ENCODE data around the gene ASB13. TPM values are rescaled to one million over a fixed set of nuclear protein-coding genes. Genes with fewer than 3 reads are reported as not detected.

Gene ASB13
- total RNA-seq, 1 experiment from 2014 or later = 25.9 TPM

DNA sequence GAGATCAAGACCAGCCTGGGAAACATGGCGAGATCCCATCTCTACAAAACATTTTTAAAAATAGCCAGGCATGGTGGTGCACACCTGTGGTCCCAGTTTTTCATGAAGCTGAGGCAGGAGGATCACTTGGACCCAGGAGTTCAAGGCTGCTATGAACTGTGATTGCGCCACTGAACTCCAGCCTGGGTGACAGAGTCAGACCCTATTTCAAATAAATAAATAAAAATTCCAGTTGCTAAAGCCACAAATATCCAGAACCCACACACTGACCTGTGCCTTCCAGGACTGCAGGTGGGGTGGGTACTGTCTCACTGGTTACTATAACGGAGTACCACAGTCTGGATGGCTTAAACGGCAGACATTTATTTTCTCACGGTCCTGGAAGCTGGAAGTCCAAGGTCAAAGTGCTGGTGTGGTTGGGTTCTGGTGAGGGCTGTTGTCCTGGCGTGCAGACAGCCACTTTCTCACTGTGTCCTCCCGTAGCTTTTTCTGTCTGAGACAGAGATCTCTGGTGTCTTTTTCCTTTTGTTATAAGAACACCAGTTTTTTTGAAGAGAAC is 38.8 kb downstream of the ASB13 start:
- no TSS peak for BruUV-seq (replicated peaks)
- DNase-seq (ENCODE audit: low read depth, low spot score) = no peak
- CTCF ChIA-PET = no interaction called here

More for the DNA sequence above, 38.8 kb downstream of the ASB13 start:
- Histone ChIP-seq H3K36me3 (ENCODE audit: control insufficient read depth in 1 of 2, insufficient read depth in 2 of 2, low read length in 2 of 2) (no peaks in the 10 kb centered on the region), H2AFZ (ENCODE audit: low read depth, low read length, poor library complexity, severe bottlenecking) (no peak overlapping the region), H4K20me1 (ENCODE audit: insufficient read depth) (no peaks in the 10 kb centered on the region), H3K4me3 (replicated peaks in 1 of 2; ENCODE audit: low read depth in 1 of 2, low read length in 2 of 2) (no peak overlapping the region), H3K27ac (ENCODE audit: low read depth, low read length) (no peak overlapping the region), H3K79me2 (ENCODE audit: insufficient read depth, low read length) (no peaks in the 10 kb centered on the region), H3K9me3 (ENCODE audit: control insufficient read depth in 1 of 2, insufficient read depth in 1 of 2, low read depth in 1 of 2, low read length in 2 of 2) (no peaks in the 10 kb centered on the region), H3K4me1 (ENCODE audit: control insufficient read depth in 1 of 2, insufficient read depth in 2 of 2, low read length in 2 of 2) (peaks cover 4 to 15% of the 10 kb centered on the region in 2 experiments; a peak in 3 of 4 replicates), H3K27me3 (ENCODE audit: insufficient read depth, low read length) (0 out of 2 replicates have a peak, but pooled peaks cover 2% of the 10 kb centered on the region), H3K9ac (ENCODE audit: low read length) (no peak overlapping the region), H3K4me2 (ENCODE audit: low read length) (no peak overlapping the region), H3K9me2 (ENCODE audit: insufficient read depth) (no peaks in the 10 kb centered on the region)
- ATAC-seq = no peak
- TF ChIP-seq CEBPB (IDR thresholded peaks at IDR 0.05; ENCODE audit: low read depth) = no peak
- no peak for TF ChIP-seq ZNF274 (IDR thresholded peaks at IDR 0.05; ENCODE audit: low read depth, low read length)
- no peak for TF ChIP-seq SP1 (IDR thresholded peaks at IDR 0.05; ENCODE audit: low read depth)
- TF ChIP-seq, protein P1, sequence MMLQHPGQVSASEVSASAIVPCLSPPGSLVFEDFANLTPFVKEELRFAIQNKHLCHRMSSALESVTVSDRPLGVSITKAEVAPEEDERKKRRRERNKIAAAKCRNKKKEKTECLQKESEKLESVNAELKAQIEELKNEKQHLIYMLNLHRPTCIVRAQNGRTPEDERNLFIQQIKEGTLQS (IDR thresholded peaks at IDR 0.05) = no peak
- TF ChIP-seq, protein P2, sequence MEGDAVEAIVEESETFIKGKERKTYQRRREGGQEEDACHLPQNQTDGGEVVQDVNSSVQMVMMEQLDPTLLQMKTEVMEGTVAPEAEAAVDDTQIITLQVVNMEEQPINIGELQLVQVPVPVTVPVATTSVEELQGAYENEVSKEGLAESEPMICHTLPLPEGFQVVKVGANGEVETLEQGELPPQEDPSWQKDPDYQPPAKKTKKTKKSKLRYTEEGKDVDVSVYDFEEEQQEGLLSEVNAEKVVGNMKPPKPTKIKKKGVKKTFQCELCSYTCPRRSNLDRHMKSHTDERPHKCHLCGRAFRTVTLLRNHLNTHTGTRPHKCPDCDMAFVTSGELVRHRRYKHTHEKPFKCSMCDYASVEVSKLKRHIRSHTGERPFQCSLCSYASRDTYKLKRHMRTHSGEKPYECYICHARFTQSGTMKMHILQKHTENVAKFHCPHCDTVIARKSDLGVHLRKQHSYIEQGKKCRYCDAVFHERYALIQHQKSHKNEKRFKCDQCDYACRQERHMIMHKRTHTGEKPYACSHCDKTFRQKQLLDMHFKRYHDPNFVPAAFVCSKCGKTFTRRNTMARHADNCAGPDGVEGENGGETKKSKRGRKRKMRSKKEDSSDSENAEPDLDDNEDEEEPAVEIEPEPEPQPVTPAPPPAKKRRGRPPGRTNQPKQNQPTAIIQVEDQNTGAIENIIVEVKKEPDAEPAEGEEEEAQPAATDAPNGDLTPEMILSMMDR (IDR thresholded peaks at IDR 0.05 in 2 of 3, conservative IDR thresholded peaks at IDR 0.05 in 1 of 3; ENCODE audit: borderline replicate concordance in 1 of 3, insufficient read depth in 1 of 3, low read depth in 2 of 3, low read length in 2 of 3) = no peak
- no peak for TF ChIP-seq POLR2AphosphoS5 (IDR thresholded peaks at IDR 0.05; ENCODE audit: low read depth, low read length)
- ChIA-PET RAD21 (ENCODE audit: low non-redundant PET in 1 of 2, low total read pairs in 2 of 2, uncharacterized antibody in 2 of 2, unreplicated experiment in 2 of 2) (interaction anchor here in 1 of 2 experiments (0.5 kb wide), 1 partner anchor 139 kb away, joined by 3 read pairs; no protein-coding TSS in a partner anchor), POLR2A (no interaction called here)
- intact Hi-C loops (cut with micrococcal nuclease) = loop anchor here (10.0 kb wide), 1 partner anchor 813 kb away; no protein-coding TSS in a partner anchor

Measured in HCT116 (cell line).